AG04450 (cell line): Measurements from ENCODE around the gene PTGDR2. TPM values are rescaled to one million over a fixed set of nuclear protein-coding genes. Genes with fewer than 3 reads are reported as not detected.

Source experiments
- CTCF ChIA-PET: fragments of 300-600, 350-600 bp; formaldehyde crosslinking; extraction: SDS; loops from one replicate; lab custom pipeline; 2022; ENCODE audit warnings: antibody characterized with exemption, inconsistent platforms; lab: Charles Lee
- POLR2A ChIA-PET: fragments of 350-600 bp; formaldehyde crosslinking; extraction: SDS; loops from one replicate; lab custom pipeline; 2021; ENCODE audit warnings: antibody characterized with exemption, inconsistent platforms; lab: Yijun Ruan, JAX
- DNase-seq: peaks from one replicate; pipeline ENCODE4 v3.0.0-alpha.2; 2011; ENCODE audit warnings: low read depth, low spot score
- H3K27ac ChIP-seq: one replicate; pipeline ENCODE4 v1.5.1; 2012; ENCODE audit warnings: low read depth, low read length, control low read depth
- H3K27me3 ChIP-seq: one replicate; pipeline ENCODE4 v1.6.0; 2012; ENCODE audit warnings: low read length; ENCODE audit not compliant: control insufficient read depth, insufficient read depth
- H3K4me3 ChIP-seq: 2 replicates; pipeline ENCODE4 v1.5.1; 2011; ENCODE audit warnings: mild to moderate bottlenecking, low read depth, low read length, control low read depth
- H3K9me3 ChIP-seq: 2 replicates; pipeline ENCODE4 v1.5.1; 2012; ENCODE audit warnings: low read length; ENCODE audit not compliant: control insufficient read depth, insufficient read depth
- polyA plus RNA-seq: library from polyadenylated mRNA; depleted of rRNA; stranded (reverse); fragments of >200 nt; gene quantifications from 2 replicates; pipeline ENCODE4 v1.2.3, GENCODE V29; 2011
- TF ChIP-seq, protein P1 (sequence below): IDR thresholded peaks from 2 replicates; pipeline ENCODE4 v1.5.1; 2011; ENCODE audit warnings: low read depth, low read length, control low read depth, inconsistent platforms

The PTGDR2 gene
- polyA plus RNA-seq, 1 experiment, result 0.92 TPM

DNA sequence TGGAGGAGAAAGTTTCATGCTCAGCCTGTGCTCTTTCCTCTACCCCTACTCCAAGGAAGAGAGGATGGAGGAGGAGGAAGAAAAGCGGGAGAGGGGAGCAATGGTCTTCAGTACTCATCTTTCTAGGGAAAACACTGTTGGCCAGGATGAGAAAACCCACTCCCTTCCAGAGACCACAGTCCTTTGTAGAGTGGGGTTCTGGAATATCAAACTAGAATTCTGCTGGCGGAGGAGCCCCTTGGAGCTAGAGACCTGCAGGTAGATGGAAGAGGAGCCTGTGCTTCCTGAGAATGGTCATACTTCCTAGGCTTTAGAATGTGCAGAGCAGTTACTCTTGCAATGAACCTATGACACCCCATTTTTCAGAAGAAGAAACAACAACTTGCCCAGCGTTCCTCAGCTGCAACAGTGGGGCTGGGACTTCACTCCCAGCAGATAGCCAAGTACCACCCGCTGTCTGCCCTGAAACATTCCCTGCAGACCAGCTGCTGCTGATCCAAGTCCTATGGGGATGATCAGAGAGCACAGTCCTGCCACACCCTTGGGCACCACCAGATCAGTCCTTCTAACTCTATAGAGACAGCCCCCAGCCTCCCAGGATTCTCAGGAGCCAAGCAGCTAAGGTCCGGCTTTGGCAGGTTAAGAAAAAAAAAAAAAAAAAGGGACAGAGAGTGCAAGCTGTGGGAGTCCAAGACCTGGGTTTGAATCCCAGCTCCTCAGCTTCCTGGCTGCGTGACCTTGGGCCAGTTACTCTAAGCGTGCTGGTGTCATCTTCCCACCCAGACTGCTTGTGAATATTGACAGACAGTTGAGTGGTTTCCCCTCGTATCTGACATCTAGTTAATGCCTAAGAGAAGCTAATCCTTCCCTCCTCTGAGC, 664 bp downstream of the PTGDR2 start:
- Histone ChIP-seq H3K4me3 (no peak overlapping the region), H3K27me3 (peaks cover 5% of the 10 kb centered on the region), H3K9me3 (peaks cover 3% of the 10 kb centered on the region; the same call in 1 of the 2 replicates), H3K27ac (no peak overlapping the region)
- no peak for DNase-seq
- TF ChIP-seq, protein P1, sequence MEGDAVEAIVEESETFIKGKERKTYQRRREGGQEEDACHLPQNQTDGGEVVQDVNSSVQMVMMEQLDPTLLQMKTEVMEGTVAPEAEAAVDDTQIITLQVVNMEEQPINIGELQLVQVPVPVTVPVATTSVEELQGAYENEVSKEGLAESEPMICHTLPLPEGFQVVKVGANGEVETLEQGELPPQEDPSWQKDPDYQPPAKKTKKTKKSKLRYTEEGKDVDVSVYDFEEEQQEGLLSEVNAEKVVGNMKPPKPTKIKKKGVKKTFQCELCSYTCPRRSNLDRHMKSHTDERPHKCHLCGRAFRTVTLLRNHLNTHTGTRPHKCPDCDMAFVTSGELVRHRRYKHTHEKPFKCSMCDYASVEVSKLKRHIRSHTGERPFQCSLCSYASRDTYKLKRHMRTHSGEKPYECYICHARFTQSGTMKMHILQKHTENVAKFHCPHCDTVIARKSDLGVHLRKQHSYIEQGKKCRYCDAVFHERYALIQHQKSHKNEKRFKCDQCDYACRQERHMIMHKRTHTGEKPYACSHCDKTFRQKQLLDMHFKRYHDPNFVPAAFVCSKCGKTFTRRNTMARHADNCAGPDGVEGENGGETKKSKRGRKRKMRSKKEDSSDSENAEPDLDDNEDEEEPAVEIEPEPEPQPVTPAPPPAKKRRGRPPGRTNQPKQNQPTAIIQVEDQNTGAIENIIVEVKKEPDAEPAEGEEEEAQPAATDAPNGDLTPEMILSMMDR, result no peak
- ChIA-PET POLR2A (interaction anchor here (0.6 to 0.8 kb wide), 2 partner anchors 13 to 24 kb away, joined by 3 read pairs; no protein-coding TSS in a partner anchor), CTCF (interaction anchor here (0.9 to 2.1 kb wide), 4 partner anchors 13 to 44 kb away, joined by 5 to 14 read pairs (median 9); no protein-coding TSS in a partner anchor)

DNA sequence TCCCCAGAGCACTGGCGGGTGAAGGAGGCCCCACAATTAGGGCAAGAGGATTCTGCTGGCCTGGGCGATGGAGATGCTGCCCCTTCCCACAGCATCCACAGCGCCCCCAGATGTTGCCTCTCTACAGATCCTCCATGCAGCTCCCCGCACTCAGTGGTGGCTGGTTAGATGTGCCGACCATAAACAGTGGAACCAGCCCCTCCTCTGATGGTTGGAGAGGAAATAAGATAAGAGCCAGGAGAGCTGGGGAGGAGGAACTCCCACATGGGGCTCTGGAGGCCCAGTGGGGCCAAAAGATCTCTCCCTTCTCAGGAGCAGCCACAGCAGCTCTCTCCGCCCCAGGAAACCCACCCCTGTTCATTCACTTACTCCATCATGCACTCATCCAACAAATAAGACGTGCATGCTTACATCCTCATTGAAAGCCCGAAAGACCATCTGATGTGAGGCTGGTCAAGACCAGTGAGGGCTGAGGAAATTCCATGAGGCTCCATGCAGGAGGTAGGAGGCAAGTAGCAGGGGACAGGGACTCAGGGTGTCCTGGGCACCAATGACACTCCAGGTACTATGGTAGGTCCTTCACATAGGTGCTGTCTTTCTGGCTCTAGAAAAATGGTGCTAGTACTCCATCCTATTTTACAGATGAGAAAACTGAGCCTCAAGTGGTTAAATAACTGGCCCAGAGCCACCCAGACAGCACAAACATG, 1.5 kb downstream of the PTGDR2 start:
- ChIA-PET POLR2A (interaction anchor here (0.8 kb wide), 1 partner anchor 23 kb away, joined by 3 read pairs; no protein-coding TSS in a partner anchor), CTCF (interaction anchor here (2.0 kb wide), 1 partner anchor 23 kb away, joined by 10 read pairs; no protein-coding TSS in a partner anchor)
- Histone ChIP-seq H3K9me3 (peaks cover 3% of the 10 kb centered on the region; the same call in 1 of the 2 replicates), H3K27me3 (peaks cover 5% of the 10 kb centered on the region), H3K4me3 (no peak overlapping the region), H3K27ac (no peak overlapping the region)
- TF ChIP-seq, protein P1, result no peak
- no peak for DNase-seq

DNA sequence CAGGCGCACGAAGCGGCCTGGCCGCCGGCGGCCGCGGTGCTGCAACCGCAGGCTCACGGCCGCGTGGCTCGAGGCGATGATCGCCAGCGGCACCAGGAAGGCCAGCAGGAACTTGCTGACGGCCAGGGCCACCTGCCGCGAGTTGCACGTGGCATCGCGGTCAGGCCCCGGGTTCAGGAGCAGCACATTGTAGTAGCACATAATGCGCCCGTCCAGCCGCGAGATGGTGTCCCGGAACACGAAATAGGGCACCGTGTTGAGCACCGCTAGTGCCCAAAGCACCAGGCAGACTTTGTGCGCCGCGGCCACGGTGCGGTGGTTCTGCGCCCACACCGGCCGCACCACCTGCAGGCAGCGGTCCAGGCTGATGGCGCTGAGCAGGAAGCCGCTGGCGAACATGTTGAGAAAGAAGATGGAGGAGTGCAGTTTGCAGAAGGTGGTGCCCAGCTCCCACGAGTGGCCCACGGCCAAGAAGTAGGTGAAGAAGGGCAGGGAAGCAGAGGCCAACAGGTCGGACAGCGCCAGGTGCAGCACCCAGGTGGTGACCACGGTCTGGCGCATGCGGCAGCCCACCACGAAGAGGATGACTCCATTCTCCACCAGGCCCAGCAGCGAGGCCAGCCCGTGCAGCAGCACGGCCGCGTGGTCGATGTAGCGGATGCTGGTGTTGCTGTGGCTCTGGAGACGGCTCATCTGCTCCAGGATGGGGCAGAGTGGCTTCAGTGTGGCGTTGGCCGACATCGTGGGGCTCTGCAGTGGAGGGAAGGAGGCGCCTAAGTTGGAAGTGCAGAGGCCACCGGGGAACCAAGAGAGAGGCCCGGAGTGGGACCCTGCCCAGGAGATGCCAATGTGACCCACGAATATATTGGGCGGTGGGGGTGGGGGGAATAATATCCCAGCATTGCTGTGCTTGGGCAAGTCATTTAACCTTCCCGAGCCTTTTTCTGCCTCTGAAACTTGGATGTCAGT, 2.5 kb downstream of the PTGDR2 start:
- H3K27ac ChIP-seq, result no peak overlapping the region
- ChIA-PET CTCF (no interaction called here), POLR2A (no interaction called here)
- TF ChIP-seq, protein P1, result no peak
- H3K9me3 ChIP-seq, result peaks cover 3% of the 10 kb centered on the region; the same call in 1 of the 2 replicates
- DNase-seq, result no peak
- H3K4me3 ChIP-seq, result no peak overlapping the region
- peaks cover 5% of the 10 kb centered on the region for H3K27me3 ChIP-seq

DNA sequence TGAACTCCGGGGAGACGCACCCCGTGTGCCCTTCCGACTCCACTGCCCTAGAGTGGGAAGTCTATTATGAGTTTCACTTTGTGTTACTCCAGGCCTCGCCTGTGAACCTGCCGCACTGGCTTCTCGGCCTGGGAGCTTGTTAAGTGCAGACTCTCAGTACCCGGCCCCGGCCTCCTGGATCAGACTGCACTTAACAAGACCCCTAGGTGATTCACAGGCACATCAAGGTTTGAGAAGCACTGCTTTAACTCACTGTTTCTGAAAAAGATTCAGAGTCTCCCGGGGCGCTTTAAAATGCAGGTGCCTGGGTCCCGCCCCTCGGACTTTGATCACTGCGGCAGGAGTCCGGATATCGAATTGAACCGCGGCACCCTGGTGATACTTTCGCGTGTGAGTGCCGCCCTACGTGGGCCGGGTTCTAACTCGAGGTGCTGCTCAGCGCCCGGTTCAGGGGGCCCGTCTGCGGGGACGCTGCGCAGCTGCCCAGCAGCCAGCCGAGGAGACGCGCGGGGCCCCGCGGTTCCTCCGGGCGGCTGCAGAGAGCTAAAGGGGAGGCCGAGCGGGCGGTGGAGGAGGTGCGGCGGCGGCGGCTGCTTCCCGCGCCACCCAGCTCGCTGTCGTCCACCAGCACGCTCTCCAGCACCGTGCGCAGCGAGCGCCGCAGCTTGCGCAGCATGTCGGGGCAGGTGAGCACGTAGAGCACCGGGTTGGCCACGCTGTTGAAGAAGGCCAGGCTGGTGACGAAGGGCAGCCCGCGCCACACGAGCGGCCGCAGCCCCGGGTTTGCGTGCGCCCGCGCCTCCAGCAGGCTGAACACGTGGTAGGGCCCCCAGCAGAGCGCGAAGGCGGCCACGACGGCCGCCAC, 3.4 kb downstream of the PTGDR2 start:
- POLR2A ChIA-PET, result no interaction called here
- Histone ChIP-seq H3K4me3 (no peak overlapping the region), H3K27ac (no peak overlapping the region), H3K9me3 (peaks cover 3% of the 10 kb centered on the region; the same call in 1 of the 2 replicates), H3K27me3 (peaks cover 5% of the 10 kb centered on the region)
- TF ChIP-seq, protein P1, result no peak
- CTCF ChIA-PET, result interaction anchor here (1.7 kb wide), 1 partner anchor 47 kb away, joined by 4 read pairs; no protein-coding TSS in a partner anchor
- DNase-seq, result no peak
